Measurements from ENCODE around the gene GOLPH3L.

DNA sequence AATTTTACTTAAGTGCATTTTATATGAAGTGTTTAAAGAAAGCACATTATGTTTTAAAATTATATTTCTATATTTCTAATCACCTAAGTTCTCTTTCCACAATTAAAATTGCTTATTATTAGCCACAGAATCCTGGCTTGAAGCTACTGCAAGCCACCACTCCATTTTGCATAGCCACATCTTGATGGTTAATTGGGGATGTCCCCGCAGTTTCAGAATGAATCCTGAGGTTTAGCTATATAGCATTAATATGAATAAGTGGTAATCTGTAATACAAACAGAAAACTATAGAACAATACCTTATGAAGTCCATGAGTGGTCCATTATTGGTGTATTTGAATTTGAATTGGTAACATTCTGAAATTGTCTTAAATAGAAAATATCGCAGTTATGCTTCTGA lies 11.6 kb upstream of the GOLPH3L start:
- TF ChIP-seq CTCF (tag by site-specific recombination; IDR thresholded peaks at IDR 0.05), result no peak
- TF ChIP-seq, protein P1, sequence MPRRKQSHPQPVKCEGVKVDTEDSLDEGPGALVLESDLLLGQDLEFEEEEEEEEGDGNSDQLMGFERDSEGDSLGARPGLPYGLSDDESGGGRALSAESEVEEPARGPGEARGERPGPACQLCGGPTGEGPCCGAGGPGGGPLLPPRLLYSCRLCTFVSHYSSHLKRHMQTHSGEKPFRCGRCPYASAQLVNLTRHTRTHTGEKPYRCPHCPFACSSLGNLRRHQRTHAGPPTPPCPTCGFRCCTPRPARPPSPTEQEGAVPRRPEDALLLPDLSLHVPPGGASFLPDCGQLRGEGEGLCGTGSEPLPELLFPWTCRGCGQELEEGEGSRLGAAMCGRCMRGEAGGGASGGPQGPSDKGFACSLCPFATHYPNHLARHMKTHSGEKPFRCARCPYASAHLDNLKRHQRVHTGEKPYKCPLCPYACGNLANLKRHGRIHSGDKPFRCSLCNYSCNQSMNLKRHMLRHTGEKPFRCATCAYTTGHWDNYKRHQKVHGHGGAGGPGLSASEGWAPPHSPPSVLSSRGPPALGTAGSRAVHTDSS (tag by site-specific recombination; IDR thresholded peaks at IDR 0.05), result no peak
- TF ChIP-seq ZNF23 (tag by site-specific recombination; IDR thresholded peaks at IDR 0.05; ENCODE audit: borderline replicate concordance), result no peak
- TF ChIP-seq ZBTB8A (tag by site-specific recombination; IDR thresholded peaks at IDR 0.05), result no peak
- no peak for TF ChIP-seq ZEB2 (tag by site-specific recombination; IDR thresholded peaks at IDR 0.05)
- TF ChIP-seq ZIC2 (tag by site-specific recombination; IDR thresholded peaks at IDR 0.05), result no peak
- TF ChIP-seq, protein P2, sequence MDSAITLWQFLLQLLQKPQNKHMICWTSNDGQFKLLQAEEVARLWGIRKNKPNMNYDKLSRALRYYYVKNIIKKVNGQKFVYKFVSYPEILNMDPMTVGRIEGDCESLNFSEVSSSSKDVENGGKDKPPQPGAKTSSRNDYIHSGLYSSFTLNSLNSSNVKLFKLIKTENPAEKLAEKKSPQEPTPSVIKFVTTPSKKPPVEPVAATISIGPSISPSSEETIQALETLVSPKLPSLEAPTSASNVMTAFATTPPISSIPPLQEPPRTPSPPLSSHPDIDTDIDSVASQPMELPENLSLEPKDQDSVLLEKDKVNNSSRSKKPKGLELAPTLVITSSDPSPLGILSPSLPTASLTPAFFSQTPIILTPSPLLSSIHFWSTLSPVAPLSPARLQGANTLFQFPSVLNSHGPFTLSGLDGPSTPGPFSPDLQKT (IDR thresholded peaks at IDR 0.05; ENCODE audit: borderline replicate concordance, low read depth, low read length), result no peak
- TF ChIP-seq KLF7 (tag by site-specific recombination; IDR thresholded peaks at IDR 0.05; ENCODE audit: borderline replicate concordance), result no peak
- no peak for TF ChIP-seq REST (tag by site-specific recombination; IDR thresholded peaks at IDR 0.05)
- no peak for TF ChIP-seq ZNF292 (tag by site-specific recombination; IDR thresholded peaks at IDR 0.05; ENCODE audit: borderline replicate concordance, low read depth)
- TF ChIP-seq TCF7L2 (IDR thresholded peaks at IDR 0.05; ENCODE audit: borderline replicate concordance, low read depth, low read length), result no peak
- TF ChIP-seq ZNF2 (tag by site-specific recombination; IDR thresholded peaks at IDR 0.05), result no peak
- TF ChIP-seq YY1 (tag by site-specific recombination; IDR thresholded peaks at IDR 0.05), result no peak
- no peak for TF ChIP-seq BCL11A (tag by site-specific recombination; IDR thresholded peaks at IDR 0.05; ENCODE audit: low read depth)

Data from HEK293 (cell line).